HG02970 (cell line): Measurements from ENCODE around the gene TMEM130.
"Not testable (repeated sequence)": the region's sequence is repeated elsewhere in the genome, so short reads cannot be mapped to it uniquely, and the experiment has no call there.

Experiments used
- ATAC-seq: cut with Tn5 transposase; IDR thresholded peaks from one replicate; pipeline ENCODE4 v1.9.1; 2021; ENCODE audit warnings: mild to moderate bottlenecking, moderate library complexity, moderate number of reproducible peaks; ENCODE audit not compliant: unreplicated experiment, low FRiP score

Gene TMEM130

DNA sequence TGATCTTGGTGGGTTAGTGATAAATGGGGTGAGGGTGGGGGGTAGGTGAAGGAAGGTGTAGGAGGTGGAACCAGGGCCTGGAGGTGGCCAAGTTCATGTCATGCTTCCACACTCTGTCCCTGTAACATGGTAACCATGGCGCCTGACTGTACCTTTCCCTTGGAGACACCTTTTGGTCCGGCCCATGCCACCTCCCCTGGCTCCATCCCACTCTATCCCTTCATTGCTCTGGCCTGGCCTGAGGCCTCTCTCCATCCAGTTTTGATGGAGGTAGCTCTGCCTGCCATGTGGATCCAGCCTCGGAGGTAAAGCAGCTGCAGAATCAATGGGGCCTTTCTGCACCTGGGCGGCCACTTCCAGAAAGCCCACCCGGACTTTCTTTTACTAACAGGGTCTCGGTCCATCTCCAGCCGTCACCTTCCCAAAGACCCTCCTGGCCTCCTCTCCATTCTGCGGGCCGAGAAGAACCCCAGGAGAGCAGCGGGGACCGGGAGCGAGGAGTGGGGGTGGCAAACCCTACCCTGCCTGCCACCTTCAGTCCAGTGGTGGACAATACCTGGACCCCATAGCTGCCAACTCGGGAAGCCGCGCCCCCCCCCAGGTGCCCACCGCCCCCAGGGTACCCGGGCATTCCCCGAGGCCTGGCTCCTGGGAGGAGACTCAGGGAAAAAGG lies 8.0 kb upstream of the TMEM130 start:
- ATAC-seq: no peak

DNA sequence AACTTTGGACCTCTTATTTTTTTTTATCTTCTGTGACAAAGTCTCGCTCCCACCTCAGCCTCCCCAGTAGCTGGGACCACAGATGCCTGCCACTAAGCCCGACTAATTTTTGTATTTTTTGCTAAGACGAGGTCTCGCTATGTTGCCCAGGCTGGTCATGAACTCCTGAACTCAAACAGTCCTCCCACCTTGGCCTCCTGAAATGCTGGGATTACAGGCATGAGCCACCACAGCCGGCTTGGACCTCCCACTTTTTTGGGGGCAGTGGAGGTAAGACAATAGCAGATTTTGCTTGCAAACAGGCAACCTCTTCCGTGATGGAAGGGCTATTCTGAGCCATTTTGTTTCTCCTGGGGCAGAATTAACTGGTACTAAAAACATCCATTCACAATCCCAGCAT lies 7.3 kb upstream of the TMEM130 start:
- no peak for ATAC-seq

DNA sequence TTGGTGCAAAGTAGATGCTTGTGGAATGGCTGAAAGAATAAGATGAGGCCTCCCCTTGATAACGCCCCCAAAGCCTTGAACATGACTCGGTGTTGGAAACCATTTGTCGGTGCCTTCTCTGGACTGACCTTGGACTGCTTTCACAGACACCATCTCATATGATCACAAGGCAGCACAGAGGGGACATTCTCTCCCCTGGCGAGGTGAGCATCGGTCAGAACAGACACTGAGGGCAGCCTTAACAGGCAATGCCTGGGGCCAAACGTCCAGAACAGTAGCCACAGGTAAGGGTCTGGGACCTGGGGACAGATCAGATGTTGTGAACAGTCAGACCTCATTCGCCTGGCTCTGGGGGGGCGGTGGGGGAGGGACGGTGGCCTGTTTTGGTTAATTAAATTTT lies 5.7 kb upstream of the TMEM130 start:
- no peak for ATAC-seq

DNA sequence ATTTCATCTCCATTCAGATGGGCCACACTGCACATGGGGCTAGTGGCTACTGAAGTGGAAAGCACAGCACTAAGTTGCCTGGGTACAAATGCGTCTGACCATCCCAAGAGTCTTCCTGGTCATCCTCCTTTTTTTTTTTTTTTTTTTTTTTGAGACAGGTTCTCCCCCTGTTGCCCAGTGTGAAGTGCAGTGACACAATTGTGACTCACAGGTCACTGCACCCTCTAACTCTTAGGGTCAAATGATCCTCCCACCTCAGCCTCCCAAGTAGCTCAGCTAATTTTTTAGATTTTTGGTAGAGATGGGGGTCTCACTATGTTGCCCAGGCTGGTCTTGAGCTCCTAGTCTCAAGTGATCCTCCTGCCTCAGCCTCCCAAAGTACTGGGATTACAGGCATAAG lies 5.1 kb upstream of the TMEM130 start:
- no peak for ATAC-seq

DNA sequence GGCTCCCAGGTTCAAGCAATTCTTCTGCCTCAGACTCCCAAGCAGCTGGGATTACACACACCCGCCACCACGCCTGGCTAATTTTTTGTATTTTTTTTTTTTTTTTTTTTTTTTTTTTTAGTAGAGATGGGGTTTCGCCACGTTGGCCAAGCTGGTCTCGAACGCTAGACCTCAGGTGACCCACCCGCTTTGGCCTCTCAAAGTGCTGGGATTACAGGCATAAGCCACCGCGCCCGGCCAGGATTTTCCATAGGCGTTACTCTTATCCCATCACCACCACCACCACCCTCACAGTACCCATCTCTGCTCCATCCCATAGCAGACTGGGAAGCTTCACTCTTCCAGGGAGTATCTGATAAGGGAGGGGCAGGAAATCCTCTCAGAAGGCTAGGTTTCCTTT lies 3.8 kb upstream of the TMEM130 start:
- ATAC-seq: not testable (repeated sequence)

DNA sequence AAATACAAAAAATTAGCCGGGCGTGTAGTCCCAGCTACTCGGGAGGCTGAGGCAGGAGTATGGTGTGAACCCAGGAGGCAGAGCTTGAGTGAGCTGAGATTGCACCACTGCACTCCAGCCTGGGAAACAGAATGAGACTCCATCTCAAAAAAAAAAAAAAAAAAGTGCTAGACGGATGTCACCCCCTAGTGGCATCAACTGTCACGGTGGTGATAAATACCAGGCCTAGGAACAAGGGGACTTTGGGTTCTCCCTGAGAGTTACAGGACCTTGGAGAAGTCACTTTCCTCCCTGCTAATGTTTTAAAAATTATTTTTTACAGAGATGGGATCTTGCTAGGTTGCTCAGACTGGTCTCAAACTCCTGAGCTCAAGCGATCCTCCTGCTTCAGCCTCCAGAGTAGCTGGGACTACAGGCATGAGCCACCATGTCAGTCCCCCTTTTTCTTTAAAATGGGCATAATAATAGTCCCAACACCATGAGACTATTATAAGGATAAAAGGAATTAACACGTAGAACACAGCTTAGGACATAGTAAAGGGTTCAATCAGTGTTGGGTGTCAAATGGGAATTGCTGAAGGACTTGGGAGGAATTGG lies 2.6 kb upstream of the TMEM130 start:
- no peak for ATAC-seq

DNA sequence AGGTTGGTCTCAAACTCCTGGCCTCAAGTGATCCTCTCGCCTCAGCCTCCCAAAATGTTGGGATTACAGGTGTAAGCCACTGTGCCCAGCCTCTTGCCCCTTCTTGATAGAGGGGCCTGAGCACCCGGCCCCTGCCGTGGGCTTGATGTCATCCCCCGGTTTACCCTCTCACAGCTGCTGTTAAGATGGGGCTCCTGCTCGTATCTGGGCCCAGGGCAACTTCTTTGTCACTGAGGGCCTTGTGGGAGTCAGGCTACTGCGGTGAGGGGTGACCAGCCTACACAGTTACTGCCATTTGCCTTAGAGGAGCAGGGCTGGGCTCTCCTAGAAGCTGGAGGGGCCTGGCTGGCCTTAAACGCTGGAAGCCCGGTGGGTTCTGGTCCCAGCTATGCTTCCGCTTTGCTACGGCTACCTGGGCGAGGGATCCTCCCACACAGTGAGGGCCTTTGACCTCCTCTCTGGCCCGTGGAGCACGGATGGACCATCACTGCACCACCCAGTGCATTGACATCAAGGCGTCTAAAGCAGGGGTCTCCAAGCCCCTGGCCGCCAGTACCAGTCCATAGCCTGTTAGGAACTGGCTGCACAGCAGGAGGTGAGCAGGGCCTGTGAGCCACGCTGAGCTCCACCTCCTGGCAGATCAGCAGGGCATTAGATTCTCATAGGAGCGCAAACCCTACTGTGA lies 1.1 kb upstream of the TMEM130 start:
- no peak for ATAC-seq

DNA sequence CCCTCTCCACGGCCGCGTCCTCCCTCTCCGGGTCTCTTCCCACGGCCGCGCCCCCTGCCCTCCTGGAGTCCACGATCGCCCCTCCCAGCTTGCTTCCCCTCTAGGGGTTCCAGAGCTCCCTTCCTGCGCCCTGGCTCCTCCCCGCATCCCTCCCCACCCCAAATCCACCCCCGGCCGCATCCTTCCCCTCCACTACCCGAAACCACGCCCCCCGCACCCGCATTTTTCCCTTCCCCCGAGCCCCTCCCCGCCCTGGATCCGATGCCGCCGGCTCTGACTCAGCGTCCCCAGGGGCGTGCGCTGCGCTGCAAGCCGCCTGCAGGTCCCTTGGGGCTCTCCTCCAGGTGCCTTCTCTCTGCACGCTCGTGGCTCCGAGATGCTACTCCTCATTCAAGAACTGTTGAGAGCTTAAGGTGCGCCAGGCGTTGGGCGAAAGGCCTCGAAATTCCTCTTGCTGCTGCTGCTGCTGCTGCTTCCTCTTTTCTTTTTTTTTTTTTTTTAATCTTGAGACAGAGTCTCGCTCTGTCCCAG lies 372 bp upstream of the TMEM130 start:
- no peak for ATAC-seq

DNA sequence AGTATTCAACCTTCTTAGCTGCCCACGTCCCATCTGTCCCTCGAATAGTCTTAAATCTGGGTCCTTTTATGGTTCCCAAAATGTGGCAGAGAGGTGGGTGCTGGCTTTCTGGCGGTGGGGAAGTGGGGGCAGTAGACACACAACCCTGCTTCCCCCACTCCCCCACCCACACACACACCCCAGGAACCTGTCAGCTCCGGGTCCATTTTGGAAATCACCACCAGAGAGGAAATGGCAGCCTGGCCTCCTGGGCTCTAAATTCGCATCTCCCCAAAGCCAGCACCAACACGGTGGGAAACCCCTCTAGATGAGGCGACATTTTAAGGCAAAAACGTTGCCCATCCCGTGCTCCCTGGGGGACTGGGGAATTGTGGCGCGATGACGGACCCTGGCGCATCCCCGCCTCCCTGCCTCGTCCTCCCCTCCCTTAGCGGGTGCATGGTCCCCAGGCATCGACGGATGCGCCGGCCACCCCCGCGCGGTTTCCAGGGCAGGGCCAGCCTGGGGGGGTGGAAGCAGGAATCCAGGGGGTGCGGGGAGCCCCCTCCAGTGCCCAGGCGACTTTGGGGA lies 702 bp downstream of the TMEM130 start:
- no peak for ATAC-seq

DNA sequence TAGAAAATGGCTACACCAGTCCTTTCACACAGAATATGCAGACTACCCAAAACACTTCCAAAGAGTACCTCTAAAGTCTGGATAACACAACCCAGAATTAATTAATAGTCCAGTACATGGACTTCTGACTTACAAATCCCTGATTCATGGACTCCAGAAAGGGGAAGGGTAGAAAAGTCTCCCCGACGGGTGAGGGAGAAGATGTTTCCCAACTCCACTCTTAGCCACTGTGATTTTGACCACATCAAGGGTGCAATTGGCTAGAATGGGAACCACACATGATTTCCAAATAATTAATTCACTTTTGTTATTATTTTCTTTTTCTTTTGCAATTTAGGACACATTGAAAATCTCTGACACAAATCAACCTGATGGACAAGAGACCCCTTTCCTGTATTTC lies 1.4 kb downstream of the TMEM130 start:
- no peak for ATAC-seq

DNA sequence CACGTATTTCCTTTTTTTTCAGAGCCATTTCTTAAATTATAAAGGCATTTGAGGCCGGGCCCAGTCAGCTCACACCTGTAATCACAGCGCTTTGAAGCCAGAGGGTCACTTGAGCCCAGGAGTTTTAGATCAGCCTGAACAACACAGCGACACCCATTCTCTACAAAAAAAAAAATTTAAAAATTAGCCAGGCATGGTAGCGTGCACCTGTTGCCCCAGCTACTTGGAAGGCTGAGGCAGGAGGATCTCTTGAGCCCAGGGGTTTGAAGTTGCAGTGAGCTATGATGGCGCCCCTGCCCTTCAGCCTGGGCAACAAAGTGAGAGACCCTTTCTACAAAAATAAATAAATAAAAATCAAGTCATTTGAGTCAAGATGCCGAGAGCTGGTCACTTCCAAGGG lies 3.0 kb downstream of the TMEM130 start:
- no peak for ATAC-seq

DNA sequence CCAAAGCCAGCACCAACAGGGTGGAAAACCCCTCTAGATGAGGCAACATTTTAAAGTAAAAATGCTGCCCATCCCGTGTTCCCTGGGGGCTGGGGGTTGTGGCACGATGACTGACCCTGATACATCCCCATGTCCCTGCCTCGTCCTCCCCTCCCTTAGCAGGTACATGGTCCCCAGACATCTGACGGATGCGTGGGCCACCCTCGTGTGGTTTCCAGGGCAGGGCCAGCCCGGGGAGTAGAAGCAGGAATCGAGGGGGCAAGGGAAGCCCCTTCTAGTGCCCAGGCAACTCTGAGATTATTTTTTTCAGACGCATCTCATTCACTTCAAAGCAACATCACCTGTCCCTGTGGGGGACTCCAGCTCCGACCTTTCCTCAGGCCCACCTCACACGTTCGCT lies 3.5 kb downstream of the TMEM130 start:
- ATAC-seq: no peak

DNA sequence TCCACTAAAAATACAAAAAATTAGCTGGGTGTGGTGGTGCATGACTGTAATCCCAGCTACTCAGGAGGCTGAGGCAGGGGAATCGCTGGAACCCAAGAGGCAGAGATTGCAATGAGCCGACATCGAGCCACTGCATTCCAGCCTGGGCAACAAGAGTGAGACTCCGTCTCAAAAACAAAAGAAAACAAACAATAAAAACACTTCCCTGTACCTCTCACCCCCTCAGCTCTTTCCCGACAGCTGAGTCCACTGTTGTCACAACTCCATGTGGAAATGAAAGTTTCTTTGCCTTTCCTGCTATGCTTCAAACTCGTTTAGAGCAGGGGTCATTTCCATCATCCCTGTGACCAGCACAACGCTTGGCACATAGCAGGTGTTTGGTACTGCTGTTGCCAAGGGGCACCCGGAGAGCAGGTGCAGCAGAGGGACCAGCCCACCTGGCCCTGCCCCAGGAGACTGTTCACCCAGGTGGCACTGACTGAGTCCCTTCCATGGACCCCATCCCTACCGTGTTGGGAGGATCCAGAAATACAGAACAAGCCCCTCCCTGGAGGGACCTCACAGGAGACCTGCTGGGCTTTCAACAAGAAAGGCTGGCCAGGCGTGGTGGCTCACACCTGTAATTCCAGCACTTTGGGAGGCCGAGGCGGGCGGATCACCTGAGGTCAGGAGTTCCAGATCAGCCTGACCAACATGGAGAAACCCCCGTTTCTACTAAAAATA lies 4.9 kb downstream of the TMEM130 start:
- ATAC-seq: no peak

DNA sequence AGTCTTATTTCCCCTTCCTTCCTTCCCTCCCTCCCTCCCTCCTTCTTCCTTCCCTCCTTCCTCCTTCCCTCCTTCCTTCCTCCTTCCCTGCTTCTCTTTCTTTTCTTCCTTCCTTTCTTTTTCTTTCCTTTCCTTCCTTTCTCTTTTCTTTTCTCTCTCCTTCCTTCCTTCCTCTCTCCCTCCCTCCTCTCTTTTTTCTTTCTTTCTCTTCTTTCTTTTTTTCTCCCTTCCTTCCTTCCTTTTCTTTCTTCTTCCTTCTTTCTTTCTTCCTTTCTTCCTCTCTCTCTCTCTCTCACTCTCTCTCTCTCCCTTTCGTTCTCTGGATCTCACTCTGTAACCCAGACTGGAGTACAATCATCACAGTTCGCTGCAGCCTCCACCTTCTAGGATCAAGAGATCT lies 6.2 kb downstream of the TMEM130 start:
- no peak for ATAC-seq

DNA sequence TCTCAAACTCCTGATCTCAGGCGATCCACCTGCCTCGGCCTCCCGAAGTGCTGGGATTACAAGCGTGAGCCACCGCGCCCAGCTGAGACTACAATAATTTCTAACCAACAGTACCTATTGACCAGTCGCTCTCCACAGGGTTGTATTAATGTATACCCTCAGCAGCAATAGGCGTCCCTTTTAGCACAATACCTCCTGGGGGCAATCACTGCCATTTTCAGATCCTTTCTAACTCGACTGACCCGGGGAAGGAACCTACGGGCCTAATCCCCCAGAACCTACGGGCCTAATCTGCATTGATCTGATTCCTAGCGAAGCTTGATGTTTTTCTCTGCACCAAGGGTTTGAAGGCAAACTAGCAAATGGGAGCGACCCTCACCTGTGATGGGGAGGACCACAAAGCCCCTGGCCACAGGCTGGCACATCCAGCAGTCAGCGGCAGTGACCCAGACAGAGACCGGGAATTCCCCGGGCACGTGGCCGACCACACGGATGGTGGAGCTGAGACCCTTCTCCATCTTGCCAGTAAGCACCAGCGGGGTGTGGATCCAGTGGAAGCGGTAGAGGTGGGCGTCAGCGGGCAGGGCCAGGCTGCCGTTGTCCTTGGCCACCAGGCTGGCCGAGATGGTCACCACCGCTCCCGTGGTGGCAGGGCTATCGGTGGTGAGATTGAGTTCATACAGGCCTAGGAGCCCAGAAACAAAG lies 6.9 kb downstream of the TMEM130 start:
- no peak for ATAC-seq

DNA sequence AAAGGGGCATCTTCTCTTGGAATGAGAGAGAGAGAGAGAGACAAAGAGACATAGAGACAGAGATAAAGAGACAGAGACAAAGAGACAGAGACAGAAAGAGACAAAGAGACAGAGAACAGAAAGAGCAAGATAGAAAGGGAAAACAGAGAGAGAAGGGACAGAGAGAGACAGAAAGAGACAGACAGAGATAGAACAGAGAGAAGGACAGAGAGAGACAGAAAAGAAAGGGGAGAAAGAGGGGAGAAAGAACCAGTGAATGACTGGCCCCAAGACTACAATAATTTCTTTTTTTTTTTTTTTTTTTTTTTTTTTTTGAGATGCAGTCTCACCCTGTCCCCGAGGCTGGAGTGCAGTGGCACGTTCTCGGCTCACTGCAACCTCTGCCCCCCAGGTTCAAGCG lies 7.6 kb downstream of the TMEM130 start:
- ATAC-seq: no peak

DNA sequence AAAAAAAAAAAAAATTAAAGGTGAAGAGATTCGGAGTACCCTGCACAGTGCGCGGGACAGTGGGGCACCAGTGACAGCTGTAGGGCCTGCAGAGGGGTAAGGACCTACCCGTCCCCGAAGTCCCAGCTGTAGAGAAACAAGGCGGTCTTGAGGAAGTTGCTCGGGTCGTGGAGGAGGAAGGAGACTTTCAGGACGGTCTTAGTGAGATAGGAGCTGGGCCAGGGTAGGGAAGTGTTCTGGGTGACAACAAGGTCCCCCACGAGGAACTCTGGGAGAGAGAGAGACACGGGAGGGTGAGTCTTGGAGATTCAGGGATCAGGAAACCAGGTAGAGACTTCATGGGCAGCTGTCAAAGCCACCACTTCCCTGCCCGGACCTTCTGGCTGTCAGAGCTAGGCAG lies 9.7 kb downstream of the TMEM130 start:
- ATAC-seq: no peak

DNA sequence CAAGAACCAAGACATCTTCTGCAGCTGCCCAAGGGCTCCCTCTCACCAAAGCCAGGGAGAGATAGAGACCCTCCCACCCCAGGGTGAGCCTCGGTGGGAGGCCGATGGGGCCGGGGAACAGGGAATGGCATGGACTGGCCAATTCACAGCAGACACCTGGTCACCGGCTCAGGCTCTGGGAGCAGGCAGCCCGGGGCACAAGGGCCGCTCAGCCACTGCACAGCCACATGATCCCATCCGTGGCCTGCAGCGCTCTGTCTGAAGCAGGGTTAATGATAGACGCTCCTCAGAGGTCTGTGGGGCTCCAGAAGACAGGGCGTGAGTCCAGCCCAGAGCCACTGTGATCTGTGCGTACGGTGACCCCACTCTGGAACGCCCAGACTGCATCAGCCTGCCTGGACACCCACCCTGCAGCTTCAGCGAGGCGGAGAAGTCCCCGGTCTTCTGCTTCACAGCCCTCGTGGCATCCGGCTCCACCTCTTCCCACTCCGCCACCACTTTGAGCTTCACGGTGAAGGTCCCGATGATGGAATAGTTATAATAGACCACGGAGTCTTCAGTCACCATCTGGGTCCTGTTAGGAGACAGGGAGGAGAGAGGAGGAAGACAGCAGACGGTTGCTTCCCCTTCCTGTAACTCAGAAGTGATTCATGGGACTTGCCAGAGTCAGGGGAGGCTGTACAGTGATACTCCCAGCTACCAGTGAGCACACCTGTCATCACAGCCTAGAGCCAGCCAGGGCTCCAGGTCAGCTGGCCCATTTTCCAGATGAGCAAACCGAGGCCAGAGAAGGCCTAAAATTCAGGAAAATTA lies 14.0 kb downstream of the TMEM130 start:
- ATAC-seq: no peak

DNA sequence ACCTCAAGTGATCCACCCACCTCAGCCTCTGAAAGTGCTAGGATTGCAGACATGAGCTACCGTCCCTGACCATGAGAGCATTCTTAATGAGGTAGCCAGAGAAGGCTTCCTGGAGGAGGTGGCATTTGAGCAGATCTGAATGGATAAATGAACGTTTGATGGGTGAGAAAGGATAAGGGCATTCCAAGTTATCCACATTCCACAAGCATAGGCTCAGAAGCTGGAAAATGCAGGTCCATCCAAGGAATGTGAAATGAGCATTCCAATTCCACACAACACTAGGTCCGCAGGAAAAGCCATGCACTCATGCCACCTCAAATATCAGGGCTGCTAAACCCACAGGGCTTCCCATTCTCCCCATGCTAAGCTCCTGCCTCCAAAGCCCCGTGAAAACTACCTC lies 17.0 kb downstream of the TMEM130 start:
- no peak for ATAC-seq
